Thoracic aorta endothelial cell (primary cell): ENCODE results near the gene CRP. TPM values are rescaled to one million over a fixed set of nuclear protein-coding genes. Genes with fewer than 3 reads are reported as not detected.

Experiments
- total RNA-seq: library from RNA; depleted of rRNA; stranded (reverse); fragments of >200 nt; gene quantifications from 2 replicates; pipeline ENCODE4 v1.2.3, GENCODE V29; 2012

The CRP gene
- total RNA-seq, result 0.29 TPM in 1 of 2 replicates, not detected in the other

GRCh38 chr1:159714529-159714928, at the start of gene CRP:
CRP (minus strand) TSS chr1:159714589; CDS start chr1:159714485, 104 bp downstream.

Other genes starting within 250 kb of the CRP start
- not detected in 2 replicates for gene OR10J5, start 178.6 kb downstream of the CRP start, total RNA-seq
- not detected in 2 replicates for gene APCS, start 126.8 kb downstream of the CRP start, total RNA-seq
- gene DUSP23, start 66.4 kb upstream of the CRP start, total RNA-seq, result 36.2 and 73.9 TPM in 2 replicates
- not detected in 2 replicates for gene FCRL6, start 87.8 kb upstream of the CRP start, total RNA-seq
- gene SLAMF8, start 112.3 kb upstream of the CRP start, total RNA-seq, result not detected in 2 replicates
- gene VSIG8, start 148.1 kb upstream of the CRP start, total RNA-seq, result not detected in 2 replicates
- gene CFAP45, start 185.6 kb upstream of the CRP start, total RNA-seq, result 1.1 and 1.6 TPM in 2 replicates
- 454 and 578 TPM in 2 replicates for gene TAGLN2, start 210.9 kb upstream of the CRP start, total RNA-seq
- gene IGSF9, start 231.0 kb upstream of the CRP start, total RNA-seq, result 0.07 TPM in 1 of 2 replicates, not detected in the other
- gene SLAMF9, start 239.6 kb upstream of the CRP start, total RNA-seq, result not detected in 2 replicates